COR-L47 (cell line): Measurements from ENCODE around the gene L3MBTL2.
"Not testable (repeated sequence)": the region's sequence is repeated elsewhere in the genome, so short reads cannot be mapped to it uniquely, and the experiment has no call there.

Source experiments
- DNase-seq: peaks from one replicate; lab custom pipeline; 2025; lab: John Stamatoyannopoulos, UW

The L3MBTL2 gene

DNA sequence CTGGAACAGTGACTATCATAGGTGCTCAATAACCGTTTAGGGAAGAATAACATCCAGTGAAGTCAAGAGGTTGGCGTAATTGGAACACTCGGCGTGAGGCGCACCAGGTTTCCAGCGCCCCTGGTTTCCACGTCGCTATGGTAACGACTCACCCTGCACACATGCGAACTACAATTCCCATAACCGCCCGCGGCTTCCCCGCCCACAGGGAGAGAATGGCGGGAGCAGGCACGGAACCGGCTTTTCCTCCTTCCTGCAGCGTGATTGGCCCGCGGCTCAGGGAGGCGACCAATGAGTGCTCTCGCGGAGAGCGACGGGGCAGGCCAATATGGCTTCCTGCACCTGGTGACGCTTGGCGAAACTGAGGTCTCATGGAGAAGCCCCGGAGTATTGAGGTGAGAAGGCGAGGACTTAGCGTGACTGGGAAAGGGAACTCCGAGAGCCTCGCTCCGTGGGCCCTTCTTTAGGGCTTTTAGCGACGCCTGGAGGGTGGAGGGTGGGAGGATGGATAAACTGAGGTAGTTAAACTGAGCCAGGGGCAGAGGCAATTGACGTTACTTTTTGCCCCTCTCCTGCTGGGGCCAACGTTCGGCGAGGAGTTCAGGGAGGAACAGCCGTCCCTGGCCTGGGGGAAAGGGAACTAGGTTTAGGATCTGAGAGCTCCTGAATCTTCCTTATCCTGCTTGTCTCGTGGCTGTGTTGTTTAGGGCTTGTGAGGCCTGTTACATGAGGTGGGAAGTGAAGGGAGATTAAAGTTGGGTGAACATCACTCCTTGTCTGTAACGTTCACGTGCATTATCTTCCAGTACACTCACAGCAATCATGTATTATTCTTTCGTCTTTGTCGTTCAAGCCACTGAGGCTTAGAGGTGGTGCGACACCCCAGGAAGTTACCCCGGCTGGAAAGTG, at the start of gene L3MBTL2:
L3MBTL2 (plus strand) TSS at position 321 of the 909 bp plus-strand sequence; CDS start at position 372, 51 bp downstream.
- DNase-seq, result peak; percentile 97

DNA sequence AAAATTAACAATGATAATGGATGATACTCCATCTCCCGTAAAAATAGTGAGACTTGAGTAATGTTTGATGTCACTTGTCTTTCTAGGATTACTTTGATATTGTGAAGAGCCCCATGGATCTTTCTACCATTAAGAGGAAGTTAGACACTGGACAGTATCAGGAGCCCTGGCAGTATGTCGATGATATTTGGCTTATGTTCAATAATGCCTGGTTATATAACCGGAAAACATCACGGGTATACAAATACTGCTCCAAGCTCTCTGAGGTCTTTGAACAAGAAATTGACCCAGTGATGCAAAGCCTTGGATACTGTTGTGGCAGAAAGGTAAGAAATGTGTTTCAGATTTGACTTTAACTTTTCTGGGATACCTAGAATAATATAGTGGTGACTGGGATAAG, 48.0 kb upstream of the L3MBTL2 start:
- DNase-seq, result no peak

DNA sequence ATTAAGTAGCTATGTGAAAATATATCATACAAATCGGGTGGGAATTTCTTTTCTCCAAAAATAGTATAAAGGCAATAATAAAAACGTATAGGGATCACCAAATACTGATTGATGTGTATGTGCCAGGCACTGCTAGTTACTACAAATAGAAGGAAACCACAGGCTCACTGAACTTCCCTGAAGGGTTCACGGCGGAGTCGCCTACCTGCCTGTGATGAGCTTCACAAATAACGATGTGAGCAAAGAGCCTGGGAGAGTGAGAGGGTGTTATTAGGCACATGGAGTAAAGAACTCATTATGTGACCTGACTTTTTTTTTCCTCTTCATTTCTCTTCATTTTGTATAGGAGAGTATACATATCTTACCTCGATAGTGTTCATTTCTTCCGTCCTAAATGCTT, 36.0 kb upstream of the L3MBTL2 start:
- no peak for DNase-seq

DNA sequence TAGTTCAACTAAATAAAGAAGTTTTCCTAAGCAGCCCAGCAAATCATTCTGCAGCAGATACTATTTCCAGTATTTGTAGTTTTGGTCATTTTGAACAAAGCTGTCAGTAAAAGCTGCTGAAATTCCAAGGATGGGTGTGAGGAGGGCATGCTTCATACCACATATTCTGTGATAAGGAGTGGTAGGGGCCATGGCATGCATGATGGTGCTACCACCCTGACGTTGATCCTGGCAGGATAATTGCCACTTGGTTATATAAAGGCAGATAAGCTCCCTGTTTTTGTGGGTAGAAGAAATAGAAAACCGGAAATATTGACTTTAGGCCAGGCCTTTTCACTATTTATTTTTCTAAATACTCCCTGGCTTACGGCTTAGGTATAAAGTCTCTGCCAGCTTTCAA, 33.1 kb upstream of the L3MBTL2 start:
- no peak for DNase-seq

DNA sequence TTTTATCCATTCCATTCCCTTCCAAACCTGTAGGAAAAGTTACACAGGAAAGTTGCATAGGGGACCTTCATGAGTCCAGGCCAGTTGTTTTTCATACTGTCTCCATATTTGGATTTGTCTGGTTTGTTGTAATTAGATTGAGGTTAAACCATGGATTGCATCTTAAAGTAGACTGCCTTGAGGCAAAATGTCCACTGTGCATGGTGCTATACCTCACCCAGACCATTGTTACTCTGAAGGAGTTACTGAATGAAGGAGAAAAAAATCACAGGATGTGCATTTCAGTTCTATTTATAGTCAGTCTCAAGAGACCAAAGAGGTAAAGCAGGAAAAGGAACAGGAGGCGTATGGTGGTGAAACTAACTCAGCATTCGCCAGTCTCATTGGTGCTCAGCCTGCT, 29.6 kb upstream of the L3MBTL2 start:
- no peak for DNase-seq

DNA sequence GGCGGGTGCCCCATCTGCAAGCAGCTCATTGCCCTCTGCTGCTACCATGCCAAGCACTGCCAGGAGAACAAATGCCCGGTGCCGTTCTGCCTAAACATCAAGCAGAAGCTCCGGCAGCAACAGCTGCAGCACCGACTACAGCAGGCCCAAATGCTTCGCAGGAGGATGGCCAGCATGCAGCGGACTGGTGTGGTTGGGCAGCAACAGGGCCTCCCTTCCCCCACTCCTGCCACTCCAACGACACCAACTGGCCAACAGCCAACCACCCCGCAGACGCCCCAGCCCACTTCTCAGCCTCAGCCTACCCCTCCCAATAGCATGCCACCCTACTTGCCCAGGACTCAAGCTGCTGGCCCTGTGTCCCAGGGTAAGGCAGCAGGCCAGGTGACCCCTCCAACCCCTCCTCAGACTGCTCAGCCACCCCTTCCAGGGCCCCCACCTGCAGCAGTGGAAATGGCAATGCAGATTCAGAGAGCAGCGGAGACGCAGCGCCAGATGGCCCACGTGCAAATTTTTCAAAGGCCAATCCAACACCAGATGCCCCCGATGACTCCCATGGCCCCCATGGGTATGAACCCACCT, 28.0 kb upstream of the L3MBTL2 start:
- DNase-seq, result no peak

DNA sequence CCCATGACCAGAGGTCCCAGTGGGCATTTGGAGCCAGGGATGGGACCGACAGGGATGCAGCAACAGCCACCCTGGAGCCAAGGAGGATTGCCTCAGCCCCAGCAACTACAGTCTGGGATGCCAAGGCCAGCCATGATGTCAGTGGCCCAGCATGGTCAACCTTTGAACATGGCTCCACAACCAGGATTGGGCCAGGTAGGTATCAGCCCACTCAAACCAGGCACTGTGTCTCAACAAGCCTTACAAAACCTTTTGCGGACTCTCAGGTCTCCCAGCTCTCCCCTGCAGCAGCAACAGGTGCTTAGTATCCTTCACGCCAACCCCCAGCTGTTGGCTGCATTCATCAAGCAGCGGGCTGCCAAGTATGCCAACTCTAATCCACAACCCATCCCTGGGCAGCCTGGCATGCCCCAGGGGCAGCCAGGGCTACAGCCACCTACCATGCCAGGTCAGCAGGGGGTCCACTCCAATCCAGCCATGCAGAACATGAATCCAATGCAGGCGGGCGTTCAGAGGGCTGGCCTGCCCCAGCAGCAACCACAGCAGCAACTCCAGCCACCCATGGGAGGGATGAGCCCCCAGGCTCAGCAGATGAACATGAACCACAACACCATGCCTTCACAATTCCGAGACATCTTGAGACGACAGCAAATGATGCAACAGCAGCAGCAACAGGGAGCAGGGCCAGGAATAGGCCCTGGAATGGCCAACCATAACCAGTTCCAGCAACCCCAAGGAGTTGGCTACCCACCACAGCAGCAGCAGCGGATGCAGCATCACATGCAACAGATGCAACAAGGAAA, 27.3 kb upstream of the L3MBTL2 start:
- DNase-seq, result no peak

DNA sequence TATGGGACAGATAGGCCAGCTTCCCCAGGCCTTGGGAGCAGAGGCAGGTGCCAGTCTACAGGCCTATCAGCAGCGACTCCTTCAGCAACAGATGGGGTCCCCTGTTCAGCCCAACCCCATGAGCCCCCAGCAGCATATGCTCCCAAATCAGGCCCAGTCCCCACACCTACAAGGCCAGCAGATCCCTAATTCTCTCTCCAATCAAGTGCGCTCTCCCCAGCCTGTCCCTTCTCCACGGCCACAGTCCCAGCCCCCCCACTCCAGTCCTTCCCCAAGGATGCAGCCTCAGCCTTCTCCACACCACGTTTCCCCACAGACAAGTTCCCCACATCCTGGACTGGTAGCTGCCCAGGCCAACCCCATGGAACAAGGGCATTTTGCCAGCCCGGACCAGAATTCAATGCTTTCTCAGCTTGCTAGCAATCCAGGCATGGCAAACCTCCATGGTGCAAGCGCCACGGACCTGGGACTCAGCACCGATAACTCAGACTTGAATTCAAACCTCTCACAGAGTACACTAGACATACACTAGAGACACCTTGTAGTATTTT, 26.6 kb upstream of the L3MBTL2 start:
- DNase-seq, result no peak

DNA sequence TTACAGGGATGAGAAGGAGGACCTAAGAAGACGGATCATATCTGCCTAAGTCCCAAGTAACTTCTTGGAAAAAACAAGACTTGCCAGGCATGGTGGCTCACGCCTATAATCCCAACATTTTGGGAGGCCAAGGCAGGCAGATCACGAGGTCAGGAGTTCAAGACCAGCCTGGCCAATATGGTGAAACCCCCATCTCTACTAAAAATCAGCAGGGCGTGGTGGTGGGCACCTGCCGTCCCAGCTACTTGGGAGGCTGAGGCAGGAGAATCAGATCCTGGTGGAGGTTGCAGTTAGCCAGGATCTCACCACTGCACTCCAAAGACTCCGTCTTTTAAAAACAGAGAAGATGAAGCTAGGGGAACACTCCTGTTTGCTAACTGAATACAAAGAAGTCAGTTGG, 24.8 kb upstream of the L3MBTL2 start:
- DNase-seq, result not testable (repeated sequence)

DNA sequence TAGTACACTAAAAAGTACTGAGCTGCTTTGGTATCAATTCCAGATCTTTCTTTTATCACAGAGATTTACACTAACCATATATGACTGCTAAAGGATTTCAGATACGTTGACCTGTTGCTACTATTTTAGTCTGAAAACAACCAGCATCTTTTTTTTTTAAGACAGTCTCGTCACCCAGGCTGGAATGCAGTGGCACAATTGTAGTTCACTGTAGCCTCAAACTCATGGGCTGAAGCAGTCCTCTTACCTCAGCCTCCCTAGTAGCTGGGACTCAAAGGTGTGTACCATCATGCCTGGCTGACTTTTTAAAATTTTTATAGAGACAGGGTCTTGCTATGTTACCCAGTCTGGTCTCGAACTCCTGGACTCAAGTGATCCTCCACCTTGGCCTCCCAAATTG, 24.2 kb upstream of the L3MBTL2 start:
- no peak for DNase-seq

DNA sequence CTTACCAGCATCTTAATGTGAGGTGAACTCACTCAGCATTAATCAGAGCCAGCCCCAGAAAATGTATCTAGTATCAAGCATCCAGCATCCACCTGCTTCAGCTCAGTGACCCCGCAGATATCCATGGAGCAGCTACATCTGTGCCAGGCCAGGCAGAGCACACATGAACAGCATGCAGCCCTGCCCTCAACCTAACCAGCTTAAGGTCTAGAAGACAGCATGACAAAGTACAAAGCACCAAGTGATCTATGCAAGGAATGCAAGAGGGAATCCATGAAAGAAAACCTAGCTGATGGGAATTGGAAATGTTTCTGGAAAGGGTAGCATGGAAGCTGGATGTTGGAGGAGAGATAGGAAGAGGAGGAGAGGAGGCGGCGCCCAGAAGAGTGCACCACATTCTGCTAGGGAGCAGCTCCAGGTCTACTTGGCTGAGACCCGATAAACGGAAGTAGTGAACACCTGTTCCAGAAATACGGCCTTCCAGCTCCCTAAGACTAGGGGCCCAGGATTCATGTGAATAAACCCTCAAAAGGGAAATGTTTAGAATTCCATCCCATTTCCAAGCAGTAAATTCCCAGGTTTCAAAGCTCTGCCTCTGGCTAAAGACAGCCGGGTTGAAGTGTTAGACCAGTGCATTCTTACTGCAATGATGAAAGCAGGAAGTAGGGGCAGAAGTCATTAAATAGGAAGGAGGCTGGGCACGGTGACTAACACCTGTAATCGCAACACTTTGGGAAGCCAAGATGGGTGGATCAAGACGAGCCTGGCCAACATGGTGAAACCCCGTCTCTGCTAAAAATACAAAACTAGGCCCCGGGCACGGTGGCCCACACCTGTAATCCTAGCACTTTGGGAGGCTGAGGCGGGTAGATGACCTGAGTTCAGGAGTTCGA, 23.5 kb upstream of the L3MBTL2 start:
- DNase-seq, result no peak

DNA sequence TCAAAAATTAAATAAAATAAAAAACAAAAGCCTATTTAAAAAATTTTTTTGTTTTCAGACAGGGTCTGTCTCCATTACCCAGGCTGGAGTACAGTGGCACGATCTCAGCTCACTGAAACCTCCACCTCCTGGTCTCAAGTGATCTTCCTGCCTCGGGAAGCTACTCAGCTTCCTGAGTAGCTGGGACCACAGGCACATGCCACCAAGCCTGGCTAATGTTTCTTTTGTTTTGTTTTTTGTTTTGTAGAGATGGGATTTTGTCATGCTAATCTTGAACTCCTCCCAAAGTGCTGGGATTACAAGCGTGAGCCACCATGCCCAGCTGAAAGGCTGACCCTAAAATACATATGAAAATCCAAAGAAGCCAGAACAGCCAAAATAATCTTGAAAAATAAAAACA, 20.4 kb upstream of the L3MBTL2 start:
- no peak for DNase-seq

DNA sequence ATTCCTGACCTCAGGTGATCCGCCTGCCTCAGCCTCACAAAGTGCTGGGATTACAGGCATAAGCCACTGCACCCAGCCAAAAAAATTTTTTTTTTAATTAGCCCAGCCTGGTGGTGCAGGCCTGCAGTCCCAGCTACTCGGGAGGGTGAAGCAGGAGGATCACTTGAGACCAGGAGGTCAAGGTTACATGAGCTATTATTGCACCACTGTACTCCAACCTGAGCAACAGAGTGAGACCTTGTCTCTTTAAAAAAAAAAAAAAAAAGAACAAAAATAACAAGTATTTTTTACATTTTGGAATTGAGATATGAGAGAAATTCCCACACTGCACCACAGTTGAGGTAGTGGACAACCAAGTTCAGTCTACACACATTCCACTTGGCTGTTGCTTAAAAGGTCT, 13.6 kb upstream of the L3MBTL2 start:
- no peak for DNase-seq

DNA sequence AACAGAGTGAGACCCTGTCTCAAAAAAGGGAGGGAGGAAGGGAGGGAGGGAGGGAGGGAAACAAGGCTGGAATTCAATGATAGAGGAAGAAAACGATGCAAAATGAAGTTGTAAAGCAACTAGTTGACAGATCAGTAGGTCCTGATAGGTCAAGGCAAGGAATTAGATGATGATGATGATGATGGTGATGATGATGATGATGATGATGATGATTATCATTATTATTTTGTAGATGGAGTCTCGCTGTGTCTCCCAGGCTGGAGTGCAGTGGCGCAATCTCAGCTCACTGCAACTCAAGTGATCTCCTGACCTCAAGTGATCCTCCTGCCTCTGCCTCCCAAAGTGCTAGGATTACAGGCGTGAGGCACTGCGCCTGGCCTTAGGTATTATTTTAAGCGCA, 11.3 kb upstream of the L3MBTL2 start:
- no peak for DNase-seq

DNA sequence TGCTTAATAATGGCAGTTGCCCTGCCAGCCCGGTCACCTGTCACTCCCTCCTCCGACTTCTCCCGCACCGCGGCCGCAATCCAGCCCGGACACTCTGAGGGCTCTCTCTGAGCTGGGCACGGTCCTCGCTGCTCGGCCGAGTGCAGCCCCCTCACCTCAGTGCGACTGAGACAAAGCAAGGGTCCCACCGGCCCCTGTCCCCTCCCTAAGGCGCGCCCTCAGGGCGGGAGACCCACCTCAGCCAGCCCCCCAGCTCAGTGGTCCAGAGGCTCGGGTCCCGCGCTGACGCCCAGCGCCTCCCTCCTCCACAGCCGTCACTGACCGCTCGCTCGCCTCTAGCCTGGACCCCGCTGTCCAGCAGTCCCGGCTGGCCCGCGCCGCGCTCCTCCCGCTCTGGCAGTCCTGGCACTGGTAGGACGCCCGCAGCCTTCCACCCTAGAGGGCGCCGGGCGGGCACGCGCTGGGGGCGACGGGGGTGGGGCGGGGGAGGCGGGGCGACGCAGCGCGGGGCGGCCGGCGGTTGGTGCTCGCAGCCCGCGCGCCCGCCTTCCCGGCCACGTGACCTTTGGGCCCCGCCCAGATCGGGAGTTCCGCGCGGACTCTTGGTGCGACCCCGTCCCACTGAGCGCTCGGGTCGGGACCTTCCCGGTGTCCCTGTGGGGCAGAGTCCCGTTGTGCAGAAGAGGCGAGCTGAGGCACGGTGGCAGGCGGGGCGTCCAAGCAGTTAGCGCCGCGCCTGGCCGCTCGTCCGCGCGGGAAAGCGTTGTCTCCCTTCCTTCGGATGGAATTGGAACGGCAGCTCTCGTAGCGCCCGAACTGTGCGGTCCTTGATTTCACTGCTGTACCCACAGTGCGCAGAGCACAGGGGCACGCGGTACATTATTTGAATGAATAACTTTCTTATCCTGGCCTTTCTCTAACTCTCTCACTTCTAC, 7.8 kb upstream of the L3MBTL2 start:
- peak; percentile 66 for DNase-seq

DNA sequence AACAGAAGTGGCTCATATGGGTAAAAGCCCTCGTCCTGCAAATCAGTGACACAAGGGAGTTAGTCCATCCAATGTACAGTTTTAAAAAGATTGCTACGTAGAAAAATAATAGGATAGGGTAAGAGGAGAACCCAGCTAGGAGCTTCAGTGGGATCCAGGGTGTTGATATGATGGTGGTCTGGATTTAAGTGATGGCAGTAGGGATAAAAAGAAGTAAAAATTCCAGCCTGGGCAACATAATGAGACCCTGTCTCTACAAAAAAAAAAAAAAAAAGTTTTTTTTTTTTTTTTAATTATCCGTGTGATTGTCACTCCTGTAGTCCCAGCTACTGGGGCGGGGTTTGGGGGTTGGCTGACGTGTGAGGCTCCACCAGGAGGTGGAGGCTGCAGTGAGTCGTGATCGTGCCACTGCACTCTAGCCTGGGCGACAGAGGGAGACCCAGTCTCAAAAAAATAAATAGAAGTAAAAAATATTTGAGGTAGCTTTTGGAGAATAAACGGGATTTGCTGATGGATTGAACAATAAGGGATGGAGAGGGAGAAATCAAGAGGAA, 7.0 kb upstream of the L3MBTL2 start:
- DNase-seq, result peak; percentile 40

DNA sequence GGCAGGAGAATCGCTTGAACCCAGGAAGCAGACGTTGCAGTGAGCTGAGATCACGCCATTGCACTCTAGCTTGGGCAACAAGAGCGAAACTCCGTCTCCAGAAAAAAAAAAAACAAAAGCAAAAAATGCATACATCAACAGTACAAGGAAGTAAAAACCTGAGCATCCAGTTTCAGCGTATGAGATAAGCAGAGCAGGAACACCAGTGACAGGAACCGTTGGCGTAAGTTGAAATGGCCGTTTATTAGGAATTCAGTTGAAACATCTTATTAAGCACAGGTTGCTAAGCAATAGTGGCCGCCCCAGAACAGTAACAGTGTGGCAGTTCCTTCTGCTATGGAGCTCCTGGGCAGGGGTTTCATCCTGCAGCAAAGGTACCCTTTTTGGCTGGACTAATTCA, 4.0 kb upstream of the L3MBTL2 start:
- no peak for DNase-seq

DNA sequence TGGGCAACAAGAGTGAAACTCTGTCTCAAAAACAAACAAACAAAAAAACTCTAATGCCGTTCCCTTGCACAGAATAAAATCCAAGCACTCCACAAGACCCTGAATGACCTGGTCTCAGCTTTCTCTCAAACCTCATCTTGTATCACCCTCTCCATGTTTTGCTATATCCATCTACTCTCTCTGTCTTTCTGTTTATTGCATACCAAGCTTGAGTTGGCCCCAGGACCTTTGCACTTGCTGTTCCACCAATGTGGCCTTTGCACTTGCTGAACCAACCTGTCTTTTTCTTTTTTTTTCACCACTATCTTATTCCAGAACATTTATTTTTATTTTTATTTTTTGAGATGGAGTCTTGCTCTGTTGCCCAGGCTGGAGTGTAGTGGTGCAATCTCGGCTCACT, 2.0 kb upstream of the L3MBTL2 start:
- no peak for DNase-seq

DNA sequence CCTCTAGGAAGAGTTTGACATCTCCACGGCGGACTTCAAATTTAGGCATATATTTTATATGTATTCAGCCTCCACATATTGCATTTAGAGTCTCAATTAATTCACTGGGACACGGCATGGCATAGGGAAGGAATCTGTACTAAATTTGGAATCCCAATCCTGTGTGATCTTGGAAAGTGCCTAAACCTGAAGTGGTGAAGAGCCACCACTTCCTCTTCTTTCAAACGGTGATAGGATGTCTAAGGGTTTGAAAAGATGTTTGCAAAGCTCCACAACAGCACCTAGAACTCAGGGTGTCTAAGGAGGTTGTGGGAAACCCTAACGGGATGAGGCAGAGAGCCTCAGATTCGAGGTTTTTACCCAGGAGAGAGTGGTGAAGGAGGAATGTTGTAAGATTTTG, 1.0 kb upstream of the L3MBTL2 start:
- DNase-seq, result no peak

DNA sequence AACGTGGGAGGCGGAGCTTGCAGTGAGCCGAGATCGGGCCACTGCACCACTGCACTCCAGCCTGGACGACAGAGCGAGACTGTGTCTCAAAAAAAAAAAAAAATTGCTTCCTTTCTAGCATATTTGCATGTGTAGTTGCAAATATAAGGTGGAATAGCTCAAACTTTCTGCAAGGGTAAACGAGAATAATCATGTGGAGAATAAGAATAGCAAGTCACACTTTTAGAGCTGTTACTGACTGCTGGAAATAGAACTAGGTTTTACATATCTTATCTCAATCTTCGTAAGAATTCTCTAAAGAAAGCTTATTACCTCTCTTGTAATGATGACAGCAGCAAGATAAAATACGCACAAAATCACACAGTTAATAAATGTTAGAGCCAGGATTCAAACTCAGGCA, 1.6 kb downstream of the L3MBTL2 start:
- no peak for DNase-seq
